Skeletal muscle satellite cell (primary cell): ENCODE measurements around the gene MGLL.

ENCODE experiments used
- H3K27me3 ChIP-seq: 2 replicates; pipeline ENCODE4 v1.7.0; 2013; ENCODE audit warnings: low read length; ENCODE audit not compliant: control insufficient read depth, insufficient read depth
- H3K36me3 ChIP-seq: 2 replicates; pipeline ENCODE4 v1.7.0; 2013; ENCODE audit warnings: mild to moderate bottlenecking, control low read depth, low read length; ENCODE audit not compliant: insufficient read depth
- H3K4me1 ChIP-seq: 2 replicates; pipeline ENCODE4 v1.7.0; 2013; ENCODE audit warnings: low read length; ENCODE audit not compliant: control insufficient read depth, insufficient read depth
- H3K4me2 ChIP-seq: 2 replicates; pipeline ENCODE4 v1.7.0; 2013; ENCODE audit warnings: mild to moderate bottlenecking, low read length
- H3K4me3 ChIP-seq: 2 replicates; pipeline ENCODE4 v1.7.0; 2013; ENCODE audit warnings: low read length
- H3K9ac ChIP-seq: 2 replicates; pipeline ENCODE4 v1.7.0; 2013; ENCODE audit warnings: mild to moderate bottlenecking, low read depth, low read length, moderate library complexity
- H3K9me3 ChIP-seq: replicated peaks from 2 replicates; pipeline ENCODE4 v1.7.0; 2013; ENCODE audit warnings: mild to moderate bottlenecking, control low read depth, low read length

The MGLL gene

DNA sequence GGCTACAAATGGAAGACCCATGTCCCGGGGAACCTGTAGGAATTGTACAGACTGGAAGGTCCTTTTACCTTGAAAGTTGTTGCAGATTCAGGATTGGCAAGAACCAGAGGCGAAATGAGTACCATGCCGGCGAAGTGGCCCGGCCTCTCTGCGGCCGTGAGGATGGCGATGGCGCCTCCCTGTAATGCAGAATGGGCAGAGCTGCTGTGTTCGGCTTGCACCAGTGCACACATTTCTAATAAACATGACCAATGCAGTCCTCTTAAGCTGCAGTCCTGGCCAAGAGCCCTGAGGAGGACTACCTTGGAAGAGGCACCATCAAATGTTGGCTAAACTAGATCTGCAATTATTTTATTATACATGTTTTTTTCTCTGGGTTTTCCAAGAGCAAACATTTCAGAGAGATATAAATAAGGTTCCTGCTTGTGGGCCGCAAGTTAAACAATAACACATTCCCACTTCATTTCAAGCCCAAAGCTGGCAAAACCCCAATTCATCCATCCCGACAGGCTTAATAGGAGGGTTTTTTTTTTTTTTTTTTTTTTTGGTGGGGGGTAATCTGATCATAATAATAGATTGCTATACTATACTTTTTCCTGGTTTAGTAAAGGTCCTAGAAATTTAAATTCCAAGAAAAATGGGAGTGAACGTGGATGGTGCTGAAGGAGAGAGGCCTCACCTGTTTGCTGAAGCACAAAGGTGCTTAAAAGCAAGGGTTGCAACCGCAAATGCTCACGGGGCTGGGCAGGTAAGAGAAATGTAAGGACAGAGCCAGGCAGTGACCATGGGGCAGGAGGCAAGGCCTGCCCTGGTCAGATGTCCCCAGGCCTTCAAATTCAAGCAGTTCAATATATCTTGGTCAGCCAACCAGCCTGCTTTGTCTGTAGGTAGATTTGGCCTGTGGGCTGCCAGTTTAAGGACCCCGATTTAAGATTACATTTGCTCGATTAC lies 101.1 kb downstream of the MGLL start:
- peaks cover 13% of the 10 kb centered on the region for H3K4me1 ChIP-seq
- H3K4me3 ChIP-seq = no peak overlapping the region
- peaks cover 44% of the 10 kb centered on the region for H3K36me3 ChIP-seq
- H3K4me2 ChIP-seq = no peak overlapping the region
- H3K9me3 ChIP-seq = no peaks in the 10 kb centered on the region
- H3K9ac ChIP-seq = no peak overlapping the region
- no peaks in the 10 kb centered on the region for H3K27me3 ChIP-seq

DNA sequence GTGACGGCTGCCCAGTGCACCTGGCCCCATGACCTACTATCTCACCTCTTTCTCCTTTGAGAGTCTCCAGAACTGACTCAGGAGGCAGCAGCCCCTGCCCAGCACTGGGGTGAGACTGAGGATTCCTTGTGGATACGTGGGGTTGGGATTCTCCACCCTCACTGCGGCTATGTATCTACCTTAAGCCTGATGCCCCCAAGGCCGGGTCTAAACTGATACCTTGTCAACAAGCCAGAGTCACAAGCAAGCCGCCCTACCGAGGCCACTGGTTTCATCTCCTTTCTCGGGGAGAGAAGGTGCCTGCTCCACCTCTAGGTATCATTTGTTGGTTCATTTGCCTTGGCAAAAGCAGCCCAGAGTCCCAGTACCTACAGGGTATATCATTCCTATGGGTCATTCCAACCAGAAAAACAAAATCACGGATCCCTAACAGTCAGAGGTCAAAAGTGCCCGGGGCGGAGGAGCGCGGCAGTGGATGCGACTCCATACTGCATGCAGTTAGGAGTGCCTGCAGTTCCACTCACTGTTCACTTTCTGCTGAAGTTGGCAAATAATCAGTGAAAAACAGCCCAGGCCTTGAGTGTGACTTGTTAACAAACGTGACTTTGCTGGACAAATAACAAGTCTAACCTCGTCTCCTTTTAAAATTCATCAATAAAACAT lies 102.0 kb downstream of the MGLL start:
- Histone ChIP-seq H3K4me2 (no peak overlapping the region), H3K4me3 (no peak overlapping the region), H3K27me3 (no peaks in the 10 kb centered on the region), H3K9me3 (no peaks in the 10 kb centered on the region), H3K9ac (no peak overlapping the region), H3K36me3 (peaks cover 53% of the 10 kb centered on the region), H3K4me1 (peaks cover 13% of the 10 kb centered on the region)

DNA sequence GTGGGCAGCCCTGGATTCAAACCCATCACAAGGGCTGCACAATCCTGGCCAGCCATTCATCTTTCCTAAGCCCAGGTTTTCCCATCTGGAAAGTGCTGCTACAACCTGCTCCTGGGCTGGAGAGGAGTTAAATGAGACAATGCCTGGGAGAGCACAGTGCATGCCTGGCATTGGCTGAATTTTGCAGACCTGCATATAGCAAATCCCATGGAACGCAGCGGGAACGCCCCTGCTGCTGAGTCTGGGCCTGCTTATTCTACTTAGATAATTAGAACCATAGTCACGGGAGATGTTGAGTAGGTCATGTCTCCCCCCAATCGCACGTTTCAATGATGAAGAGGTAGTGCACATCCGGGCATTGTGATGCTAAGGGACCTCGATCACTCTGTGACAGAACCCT lies 102.9 kb downstream of the MGLL start:
- H3K9ac ChIP-seq = no peak overlapping the region
- H3K27me3 ChIP-seq = no peaks in the 10 kb centered on the region
- no peak overlapping the region for H3K4me3 ChIP-seq
- peaks cover 13% of the 10 kb centered on the region for H3K4me1 ChIP-seq
- peaks cover 51% of the 10 kb centered on the region for H3K36me3 ChIP-seq
- no peak overlapping the region for H3K4me2 ChIP-seq
- no peaks in the 10 kb centered on the region for H3K9me3 ChIP-seq

DNA sequence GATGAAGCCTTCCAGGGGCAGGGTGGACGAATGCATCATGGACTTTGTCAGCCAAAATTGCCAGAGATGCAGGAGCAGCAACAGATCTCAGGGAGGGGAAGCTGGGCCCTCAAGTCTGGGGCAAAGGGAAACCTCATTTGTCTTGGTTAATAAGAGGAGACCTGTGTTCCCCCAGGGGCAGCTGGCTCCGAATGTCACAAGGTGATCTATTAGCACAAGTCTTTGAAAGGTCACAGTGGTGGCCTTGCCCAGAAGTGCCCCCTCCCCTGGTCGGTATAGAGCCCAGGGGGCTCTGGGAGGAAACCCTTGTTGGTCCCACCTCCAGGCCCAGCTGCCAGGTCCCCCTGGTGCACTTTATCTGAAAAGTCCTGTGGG lies 103.4 kb downstream of the MGLL start:
- Histone ChIP-seq H3K4me3 (no peak overlapping the region), H3K4me2 (no peak overlapping the region), H3K4me1 (peaks cover 13% of the 10 kb centered on the region), H3K27me3 (no peaks in the 10 kb centered on the region), H3K9ac (no peak overlapping the region), H3K9me3 (no peaks in the 10 kb centered on the region), H3K36me3 (peaks cover 50% of the 10 kb centered on the region)

DNA sequence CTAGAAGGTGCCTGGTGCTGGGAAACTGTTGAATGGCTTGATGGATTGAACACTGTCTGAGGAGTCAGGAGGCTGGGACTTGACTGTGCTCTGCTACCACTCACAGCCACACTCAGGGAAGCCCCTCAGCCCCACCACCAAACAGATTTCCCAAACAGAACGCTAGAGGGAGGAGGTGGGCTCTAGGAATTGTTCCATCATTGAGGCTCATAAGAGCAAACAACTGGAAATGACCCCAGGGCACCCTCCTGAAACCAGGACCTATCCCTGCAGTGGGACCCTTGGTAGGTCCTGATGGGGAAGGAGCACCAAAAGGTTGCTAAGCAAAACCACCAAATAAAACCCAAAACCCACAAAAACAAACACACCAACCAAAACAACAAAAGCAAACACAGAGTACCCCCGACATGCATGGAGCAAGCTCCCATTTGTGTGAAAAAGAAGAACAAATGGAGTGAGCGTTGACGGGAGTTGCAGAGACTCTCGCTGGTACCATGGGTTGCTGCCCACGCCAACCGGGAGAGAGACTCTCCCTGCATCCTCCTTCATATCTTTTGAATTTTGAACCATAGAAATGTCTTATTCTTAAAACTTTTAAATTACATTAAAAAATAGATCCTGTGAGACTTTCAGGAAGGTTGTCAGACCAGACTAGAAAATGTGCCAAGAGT lies 103.9 kb downstream of the MGLL start:
- Histone ChIP-seq H3K9me3 (no peaks in the 10 kb centered on the region), H3K4me2 (no peak overlapping the region), H3K27me3 (no peaks in the 10 kb centered on the region), H3K4me3 (no peak overlapping the region), H3K4me1 (peaks cover 11% of the 10 kb centered on the region), H3K9ac (no peak overlapping the region), H3K36me3 (peaks cover 51% of the 10 kb centered on the region)

DNA sequence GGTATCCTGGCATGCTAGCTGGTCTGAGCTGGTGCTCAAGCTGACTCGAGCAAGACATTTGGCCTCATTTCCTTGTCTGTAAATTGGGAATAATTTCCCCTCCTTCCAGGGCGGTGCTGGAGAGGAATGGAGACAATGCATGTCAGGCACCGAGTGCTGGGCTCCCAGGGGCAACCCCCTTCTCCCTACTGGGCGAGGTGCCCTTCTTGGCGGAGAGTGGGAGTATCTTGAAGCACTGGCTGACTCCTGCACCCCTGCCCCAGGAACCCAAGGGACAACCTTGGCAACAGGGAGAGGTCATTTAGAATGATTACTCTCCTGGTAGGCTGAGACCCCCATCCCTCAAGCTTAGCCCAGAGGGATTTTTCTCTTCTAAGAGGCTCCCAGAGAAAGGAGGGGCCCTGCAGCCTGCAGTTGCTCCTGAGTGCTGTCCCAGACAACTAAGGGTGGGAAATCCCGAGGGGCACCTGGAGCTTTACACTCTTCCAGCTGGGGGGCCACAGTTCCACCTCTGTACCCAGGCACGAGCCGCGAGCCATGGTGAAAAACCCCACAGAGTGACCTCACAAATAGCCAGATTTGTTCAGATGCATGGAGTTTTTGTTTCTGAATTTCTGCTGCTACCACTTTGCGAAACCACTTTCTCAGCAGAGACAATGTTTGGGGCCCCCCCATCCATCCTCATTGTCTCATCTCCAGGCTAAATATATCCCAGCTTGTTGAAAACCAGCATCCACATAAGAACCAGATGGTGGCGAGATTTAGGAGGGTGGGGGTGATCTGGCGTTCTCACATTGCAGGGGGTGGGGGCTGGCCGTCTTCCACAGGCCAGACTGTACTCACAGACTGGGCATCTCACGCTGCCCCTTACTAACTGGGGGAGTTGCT lies 104.7 kb downstream of the MGLL start:
- Histone ChIP-seq H3K9ac (no peak overlapping the region), H3K36me3 (peaks cover 54% of the 10 kb centered on the region), H3K4me2 (no peak overlapping the region), H3K9me3 (no peaks in the 10 kb centered on the region), H3K4me3 (no peak overlapping the region), H3K27me3 (no peaks in the 10 kb centered on the region), H3K4me1 (peaks cover 4% of the 10 kb centered on the region)

DNA sequence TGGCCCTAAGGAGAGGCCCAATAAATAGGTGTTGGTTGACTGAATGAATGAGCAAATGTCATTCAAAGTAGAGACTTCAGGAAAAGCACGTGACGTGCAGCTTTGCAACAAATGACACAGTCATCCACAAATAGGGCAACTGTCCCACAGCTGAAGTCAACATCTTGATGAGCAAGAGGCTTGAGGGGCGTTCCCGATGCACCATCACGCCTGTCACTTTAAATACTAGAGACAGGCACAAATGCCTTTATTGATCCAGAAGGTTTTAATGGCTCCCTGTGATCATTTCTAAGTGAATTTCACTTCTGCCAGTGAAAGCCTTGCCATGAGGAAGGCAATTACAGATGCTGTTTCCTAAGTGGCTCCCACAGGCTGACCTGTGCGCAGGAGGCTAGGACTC lies 105.9 kb downstream of the MGLL start:
- Histone ChIP-seq H3K4me2 (no peak overlapping the region), H3K9me3 (no peaks in the 10 kb centered on the region), H3K9ac (no peak overlapping the region), H3K27me3 (no peaks in the 10 kb centered on the region), H3K4me1 (no peaks in the 10 kb centered on the region), H3K36me3 (peaks cover 46% of the 10 kb centered on the region), H3K4me3 (no peak overlapping the region)

DNA sequence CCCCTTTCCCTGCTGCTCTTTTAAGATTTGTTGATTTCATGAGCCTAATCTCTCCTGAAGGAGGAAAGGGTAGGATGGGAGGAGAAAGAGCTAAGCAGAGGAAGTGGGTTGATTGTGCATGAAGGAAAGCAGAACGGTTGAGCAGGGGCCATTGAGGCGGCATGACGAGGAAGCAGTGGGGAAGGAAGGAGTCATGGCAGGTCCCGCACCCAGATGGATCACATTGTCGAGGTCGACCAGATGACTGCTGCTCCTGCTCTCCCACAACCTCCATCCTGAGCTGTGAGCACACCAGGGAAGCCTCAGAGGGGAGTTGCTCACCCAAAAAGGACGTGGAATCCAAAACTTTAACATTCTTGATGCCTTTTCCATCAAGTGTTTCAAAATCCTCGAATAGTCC lies 106.8 kb downstream of the MGLL start:
- H3K4me3 ChIP-seq = no peak overlapping the region
- H3K36me3 ChIP-seq = peaks cover 38% of the 10 kb centered on the region
- H3K4me1 ChIP-seq = peaks cover 7% of the 10 kb centered on the region
- H3K4me2 ChIP-seq = no peak overlapping the region
- H3K27me3 ChIP-seq = no peaks in the 10 kb centered on the region
- no peaks in the 10 kb centered on the region for H3K9me3 ChIP-seq
- no peak overlapping the region for H3K9ac ChIP-seq

DNA sequence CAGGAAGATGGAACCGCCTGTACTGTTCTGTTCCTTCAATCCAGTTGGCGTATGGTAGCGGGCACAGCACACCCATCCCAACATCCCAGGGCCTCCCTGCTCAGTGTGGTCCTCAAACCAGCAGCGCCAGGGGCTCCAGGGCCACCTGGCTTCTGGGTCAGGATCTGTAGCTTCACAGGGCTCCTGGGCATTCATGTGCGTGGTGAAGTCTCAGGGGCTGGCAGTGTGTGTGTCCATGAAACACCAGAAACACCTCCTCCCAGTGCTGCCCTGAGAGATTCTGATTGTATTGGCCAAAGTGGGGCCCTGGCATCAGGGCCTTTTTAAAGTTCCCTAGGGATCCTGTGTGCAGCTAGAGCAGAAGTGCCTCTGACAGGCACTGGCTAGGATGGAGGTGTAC lies 107.4 kb downstream of the MGLL start:
- Histone ChIP-seq H3K4me3 (no peak overlapping the region), H3K9me3 (no peaks in the 10 kb centered on the region), H3K9ac (no peak overlapping the region), H3K4me1 (peaks cover 13% of the 10 kb centered on the region), H3K4me2 (no peak overlapping the region), H3K36me3 (peaks cover 33% of the 10 kb centered on the region), H3K27me3 (no peaks in the 10 kb centered on the region)

DNA sequence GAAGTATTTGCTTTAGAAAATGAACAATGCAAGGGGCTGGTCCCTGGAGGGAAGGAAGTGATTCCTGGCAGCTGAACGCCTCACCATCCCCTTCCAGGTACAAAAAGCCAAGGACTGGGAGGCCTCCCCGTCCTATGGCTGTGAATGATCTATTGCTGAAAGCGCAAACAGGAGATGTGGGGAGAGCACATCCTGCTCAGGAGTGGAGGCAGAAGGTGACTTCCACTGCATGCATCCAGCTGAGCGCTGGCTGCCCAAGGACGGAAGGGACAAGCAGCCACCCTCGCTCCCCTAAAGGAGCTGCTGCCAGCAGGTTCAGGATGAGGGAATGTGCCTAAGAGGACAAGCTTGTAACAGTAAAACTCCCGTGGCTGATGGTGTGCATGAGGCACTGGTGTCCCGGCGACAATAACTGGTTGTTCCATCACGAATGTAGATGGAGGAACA lies 108.2 kb downstream of the MGLL start:
- H3K27me3 ChIP-seq = no peaks in the 10 kb centered on the region
- no peak overlapping the region for H3K4me2 ChIP-seq
- H3K36me3 ChIP-seq = peaks cover 30% of the 10 kb centered on the region
- no peak overlapping the region for H3K9ac ChIP-seq
- no peak overlapping the region for H3K4me3 ChIP-seq
- H3K4me1 ChIP-seq = peaks cover 17% of the 10 kb centered on the region
- no peaks in the 10 kb centered on the region for H3K9me3 ChIP-seq
